ENCODE data around the gene KMT2E.

DNA sequence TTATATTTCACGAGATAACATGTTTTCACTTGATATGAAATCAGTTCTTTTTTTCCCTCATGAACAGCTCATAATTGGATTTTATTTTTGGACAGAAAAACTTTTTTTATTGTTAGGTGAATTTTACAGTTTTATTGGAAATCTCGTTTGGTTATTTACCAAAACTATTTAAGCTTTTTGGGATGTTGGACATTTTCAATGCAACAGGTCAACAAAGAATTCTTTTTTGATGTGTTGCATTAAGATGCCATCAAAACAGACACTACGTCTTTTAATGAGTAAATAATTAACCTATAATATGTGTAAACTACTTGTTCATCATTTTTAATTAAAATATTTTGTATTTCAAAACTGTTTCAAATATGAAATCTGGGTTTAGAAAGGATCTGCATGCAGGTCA is 5.3 kb downstream of the KMT2E start:
- TF ChIP-seq, protein P1, sequence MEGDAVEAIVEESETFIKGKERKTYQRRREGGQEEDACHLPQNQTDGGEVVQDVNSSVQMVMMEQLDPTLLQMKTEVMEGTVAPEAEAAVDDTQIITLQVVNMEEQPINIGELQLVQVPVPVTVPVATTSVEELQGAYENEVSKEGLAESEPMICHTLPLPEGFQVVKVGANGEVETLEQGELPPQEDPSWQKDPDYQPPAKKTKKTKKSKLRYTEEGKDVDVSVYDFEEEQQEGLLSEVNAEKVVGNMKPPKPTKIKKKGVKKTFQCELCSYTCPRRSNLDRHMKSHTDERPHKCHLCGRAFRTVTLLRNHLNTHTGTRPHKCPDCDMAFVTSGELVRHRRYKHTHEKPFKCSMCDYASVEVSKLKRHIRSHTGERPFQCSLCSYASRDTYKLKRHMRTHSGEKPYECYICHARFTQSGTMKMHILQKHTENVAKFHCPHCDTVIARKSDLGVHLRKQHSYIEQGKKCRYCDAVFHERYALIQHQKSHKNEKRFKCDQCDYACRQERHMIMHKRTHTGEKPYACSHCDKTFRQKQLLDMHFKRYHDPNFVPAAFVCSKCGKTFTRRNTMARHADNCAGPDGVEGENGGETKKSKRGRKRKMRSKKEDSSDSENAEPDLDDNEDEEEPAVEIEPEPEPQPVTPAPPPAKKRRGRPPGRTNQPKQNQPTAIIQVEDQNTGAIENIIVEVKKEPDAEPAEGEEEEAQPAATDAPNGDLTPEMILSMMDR (IDR thresholded peaks at IDR 0.05): no peak
- TF ChIP-seq EP300 (IDR thresholded peaks at IDR 0.05): no peak
- TF ChIP-seq POLR2A (IDR thresholded peaks at IDR 0.05): no peak
- TF ChIP-seq POLR2AphosphoS5 (IDR thresholded peaks at IDR 0.05): no peak
